ENCODE data around the gene TBC1D1.

Gene TBC1D1

DNA sequence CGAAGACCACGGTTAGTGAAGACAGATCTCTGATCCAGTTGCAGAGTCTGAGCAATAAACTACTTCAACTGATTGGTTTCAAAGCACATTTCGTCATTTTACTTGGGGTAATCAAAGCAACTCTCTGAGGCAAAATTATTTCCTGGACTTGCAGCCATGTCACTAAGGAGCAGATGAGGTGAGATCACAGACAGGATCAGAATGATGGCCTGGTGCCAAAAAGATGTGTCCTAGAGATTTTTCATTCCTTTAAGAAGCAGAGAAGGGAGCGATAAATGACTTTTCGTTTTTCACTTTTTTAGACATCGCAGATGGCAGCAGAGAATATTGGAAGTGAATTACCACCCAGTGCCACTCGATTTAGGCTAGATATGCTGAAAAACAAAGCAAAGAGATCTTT lies 153.2 kb downstream of the TBC1D1 start:
- H3K4me3 ChIP-seq (ENCODE audit: low read depth, low read length), result no peak overlapping the region
- H3K9me3 ChIP-seq (ENCODE audit: control insufficient read depth, low read length), result no peaks in the 10 kb centered on the region
- no peak overlapping the region for H3K27ac ChIP-seq
- TF ChIP-seq, protein P1, sequence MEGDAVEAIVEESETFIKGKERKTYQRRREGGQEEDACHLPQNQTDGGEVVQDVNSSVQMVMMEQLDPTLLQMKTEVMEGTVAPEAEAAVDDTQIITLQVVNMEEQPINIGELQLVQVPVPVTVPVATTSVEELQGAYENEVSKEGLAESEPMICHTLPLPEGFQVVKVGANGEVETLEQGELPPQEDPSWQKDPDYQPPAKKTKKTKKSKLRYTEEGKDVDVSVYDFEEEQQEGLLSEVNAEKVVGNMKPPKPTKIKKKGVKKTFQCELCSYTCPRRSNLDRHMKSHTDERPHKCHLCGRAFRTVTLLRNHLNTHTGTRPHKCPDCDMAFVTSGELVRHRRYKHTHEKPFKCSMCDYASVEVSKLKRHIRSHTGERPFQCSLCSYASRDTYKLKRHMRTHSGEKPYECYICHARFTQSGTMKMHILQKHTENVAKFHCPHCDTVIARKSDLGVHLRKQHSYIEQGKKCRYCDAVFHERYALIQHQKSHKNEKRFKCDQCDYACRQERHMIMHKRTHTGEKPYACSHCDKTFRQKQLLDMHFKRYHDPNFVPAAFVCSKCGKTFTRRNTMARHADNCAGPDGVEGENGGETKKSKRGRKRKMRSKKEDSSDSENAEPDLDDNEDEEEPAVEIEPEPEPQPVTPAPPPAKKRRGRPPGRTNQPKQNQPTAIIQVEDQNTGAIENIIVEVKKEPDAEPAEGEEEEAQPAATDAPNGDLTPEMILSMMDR (IDR thresholded peaks at IDR 0.05), result no peak
- no peak overlapping the region for H3K9ac ChIP-seq
- no peak overlapping the region for H2AFZ ChIP-seq
- H3K4me2 ChIP-seq (ENCODE audit: low read length), result no peak overlapping the region
- no peaks in the 10 kb centered on the region for H3K36me3 ChIP-seq (ENCODE audit: control insufficient read depth, insufficient read depth, low read length)
- no peaks in the 10 kb centered on the region for H3K4me1 ChIP-seq
- H3K27me3 ChIP-seq (ENCODE audit: control insufficient read depth, insufficient read depth, low read length), result no peaks in the 10 kb centered on the region
- peaks cover 2% of the 10 kb centered on the region for H3K79me2 ChIP-seq

DNA sequence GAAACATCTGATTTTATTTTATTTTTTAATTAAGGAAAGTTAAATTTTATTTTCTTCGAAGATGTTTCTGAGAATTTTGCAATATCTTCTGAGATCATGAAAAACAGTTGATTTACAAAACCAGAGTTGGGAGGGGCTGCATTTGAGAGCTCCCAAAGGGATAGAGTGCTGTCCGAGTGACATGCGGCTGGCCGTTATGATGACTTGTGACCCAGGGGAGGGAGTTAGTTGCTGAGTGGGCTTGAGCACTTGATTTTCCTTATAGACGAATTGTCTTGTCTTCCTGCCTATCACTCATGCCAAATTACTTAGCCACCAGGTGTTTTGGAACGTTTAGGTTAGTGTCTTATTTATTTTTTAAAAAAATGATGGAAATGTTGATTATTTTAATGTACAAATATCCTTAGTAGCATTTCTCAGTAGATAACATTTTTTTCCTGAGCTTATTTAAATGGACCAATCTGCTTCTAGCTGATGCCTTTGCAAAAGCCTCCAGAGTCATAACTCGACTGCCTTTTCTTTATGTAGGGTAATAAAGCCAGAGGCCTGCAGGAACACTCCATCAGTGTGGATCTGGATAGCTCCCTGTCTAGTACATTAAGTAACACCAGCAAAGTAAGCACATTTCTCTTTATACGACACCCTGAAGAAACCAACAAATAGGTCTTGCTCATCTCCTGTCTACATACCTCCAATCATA lies 154.6 kb downstream of the TBC1D1 start:
- Histone ChIP-seq H3K27ac (no peak overlapping the region), H3K4me1 (no peaks in the 10 kb centered on the region), H3K4me3 (ENCODE audit: low read depth, low read length) (no peak overlapping the region), H3K36me3 (ENCODE audit: control insufficient read depth, insufficient read depth, low read length) (no peaks in the 10 kb centered on the region), H3K27me3 (ENCODE audit: control insufficient read depth, insufficient read depth, low read length) (no peaks in the 10 kb centered on the region), H3K79me2 (peaks cover 2% of the 10 kb centered on the region), H3K9ac (no peak overlapping the region), H3K9me3 (ENCODE audit: control insufficient read depth, low read length) (no peaks in the 10 kb centered on the region), H2AFZ (no peak overlapping the region), H3K4me2 (ENCODE audit: low read length) (no peak overlapping the region)
- TF ChIP-seq, protein P1 (IDR thresholded peaks at IDR 0.05), result no peak

DNA sequence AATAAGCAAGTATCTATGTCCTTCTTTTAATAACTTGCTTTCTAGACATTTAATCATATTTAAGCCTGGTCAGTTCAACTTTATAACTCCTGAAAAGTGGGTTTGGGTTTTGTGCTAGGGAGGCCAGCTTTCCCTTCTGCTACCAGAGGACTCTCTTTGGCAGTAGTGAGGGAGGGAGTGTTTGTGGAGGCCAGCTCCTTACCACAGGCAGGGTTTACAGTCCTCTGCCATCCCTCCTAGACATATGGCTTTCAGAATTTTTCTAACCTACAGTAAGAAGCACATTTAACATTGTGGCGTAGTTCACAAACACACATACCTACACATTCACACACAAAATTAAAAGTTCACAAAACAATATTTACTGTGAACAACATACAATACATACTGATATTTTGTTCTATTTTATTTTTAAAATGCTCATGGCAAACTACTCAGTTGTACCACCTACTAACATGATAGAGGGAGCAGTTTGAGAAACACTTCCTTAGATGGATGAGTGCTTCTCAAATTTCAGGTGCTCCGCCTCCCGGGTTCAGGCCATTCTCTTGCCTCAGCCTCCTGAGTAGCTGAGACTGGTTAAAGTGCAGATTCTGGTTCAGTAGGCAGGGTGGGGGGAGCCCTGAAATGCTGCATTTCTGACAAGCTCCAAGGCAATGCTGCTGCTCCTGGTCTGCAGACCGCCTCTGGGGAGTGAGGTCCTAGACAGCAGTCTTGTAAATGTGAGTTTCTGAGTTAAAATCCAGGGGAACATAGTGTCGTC lies 156.0 kb downstream of the TBC1D1 start:
- no peak overlapping the region for H3K27ac ChIP-seq
- no peaks in the 10 kb centered on the region for H3K9me3 ChIP-seq (ENCODE audit: control insufficient read depth, low read length)
- H3K4me1 ChIP-seq, result no peaks in the 10 kb centered on the region
- no peaks in the 10 kb centered on the region for H3K27me3 ChIP-seq (ENCODE audit: control insufficient read depth, insufficient read depth, low read length)
- H3K4me2 ChIP-seq (ENCODE audit: low read length), result no peak overlapping the region
- no peak overlapping the region for H3K9ac ChIP-seq
- H2AFZ ChIP-seq, result no peak overlapping the region
- TF ChIP-seq, protein P1 (IDR thresholded peaks at IDR 0.05), result no peak
- no peaks in the 10 kb centered on the region for H3K79me2 ChIP-seq
- H3K36me3 ChIP-seq (ENCODE audit: control insufficient read depth, insufficient read depth, low read length), result no peaks in the 10 kb centered on the region
- no peak overlapping the region for H3K4me3 ChIP-seq (ENCODE audit: low read depth, low read length)

DNA sequence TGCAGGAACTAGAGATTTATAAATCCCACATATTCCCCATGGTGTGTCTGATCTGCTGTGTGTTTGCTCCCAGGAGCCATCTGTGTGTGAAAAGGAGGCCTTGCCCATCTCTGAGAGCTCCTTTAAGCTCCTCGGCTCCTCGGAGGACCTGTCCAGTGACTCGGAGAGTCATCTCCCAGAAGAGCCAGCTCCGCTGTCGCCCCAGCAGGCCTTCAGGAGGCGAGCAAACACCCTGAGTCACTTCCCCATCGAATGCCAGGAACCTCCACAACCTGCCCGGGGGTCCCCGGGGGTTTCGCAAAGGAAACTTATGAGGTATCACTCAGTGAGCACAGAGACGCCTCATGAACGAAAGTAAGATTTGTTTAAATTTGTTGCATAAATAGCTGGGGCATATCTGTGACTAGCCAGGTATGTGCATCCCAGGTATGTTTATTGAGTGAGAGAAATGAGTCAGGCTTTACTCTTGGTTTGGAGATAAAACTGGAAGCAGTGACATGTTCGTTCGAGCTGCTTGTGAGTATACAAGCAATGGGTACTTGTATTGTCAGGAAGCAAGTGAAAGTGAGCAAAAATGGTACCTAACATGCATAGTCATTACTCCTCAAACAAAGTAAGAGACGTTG lies 158.8 kb downstream of the TBC1D1 start:
- H3K79me2 ChIP-seq, result no peaks in the 10 kb centered on the region
- H3K27ac ChIP-seq, result no peak overlapping the region
- H3K4me1 ChIP-seq, result no peaks in the 10 kb centered on the region

More for the DNA sequence above, 158.8 kb downstream of the TBC1D1 start:
- Histone ChIP-seq H3K27me3 (ENCODE audit: control insufficient read depth, insufficient read depth, low read length) (no peaks in the 10 kb centered on the region), H3K4me2 (ENCODE audit: low read length) (no peak overlapping the region), H3K9ac (no peak overlapping the region), H3K4me3 (ENCODE audit: low read depth, low read length) (no peak overlapping the region), H3K36me3 (ENCODE audit: control insufficient read depth, insufficient read depth, low read length) (no peaks in the 10 kb centered on the region), H2AFZ (no peak overlapping the region), H3K9me3 (ENCODE audit: control insufficient read depth, low read length) (no peaks in the 10 kb centered on the region)
- TF ChIP-seq, protein P1 (IDR thresholded peaks at IDR 0.05), result no peak

Data from parathyroid adenoma (tissue), 2 donors.